HepG2 (cell line): ENCODE results near the gene TMEM80. TPM values are rescaled to one million over a fixed set of nuclear protein-coding genes. Genes with fewer than 3 reads are reported as not detected.
A peak's percentile ranks its signal among the peaks of the same experiment; 100 is the strongest.

Experiments used
- ATF4 ChIP-seq, 2 experiments: fragments of 450-650 bp in 1 of 2; sonication (generic) in 1 of 2; formaldehyde crosslinking; IDR thresholded peaks; 2 replicates each; pipeline versions ENCODE4 v1.5.0 to v1.8.0; 2020 to 2022; ENCODE audit warnings: mild to moderate bottlenecking in 1 of 2, missing genetic modification reagents in 1 of 2
- CHCHD3 ChIP-seq: sonication (generic); formaldehyde crosslinking; IDR thresholded peaks from 2 replicates; pipeline ENCODE4 v1.8.0; 2022; ENCODE audit warnings: mild to moderate bottlenecking, missing genetic modification reagents, moderate library complexity
- ELF3 ChIP-seq: IDR thresholded peaks from 2 replicates; pipeline ENCODE4 v1.6.1; 2016; ENCODE audit warnings: missing genetic modification reagents, missing compliant biosample characterization
- HDAC6 ChIP-seq: fragments of 200-600 bp; sonication (generic); IDR thresholded peaks from 2 replicates; pipeline ENCODE4 v1.7.0; 2017; ENCODE audit warnings: mild to moderate bottlenecking, antibody characterized with exemption, low read length, low read depth
- NCOR1 ChIP-seq: fragments of 200-600 bp; sonication (generic); IDR thresholded peaks from 2 replicates; pipeline ENCODE4 v1.7.0; 2017; ENCODE audit warnings: antibody characterized with exemption, low read length, borderline replicate concordance
- NFIB ChIP-seq: sonication (generic); formaldehyde crosslinking; IDR thresholded peaks from 2 replicates; pipeline ENCODE4 v1.9.0; 2021; ENCODE audit warnings: missing genetic modification reagents, mild to moderate bottlenecking, borderline replicate concordance
- SOX5 ChIP-seq: IDR thresholded peaks from 2 replicates; pipeline ENCODE4 v1.6.1; 2016; ENCODE audit warnings: borderline replicate concordance
- TRIM24 ChIP-seq: sonication (generic); formaldehyde crosslinking; IDR thresholded peaks from 2 replicates; pipeline ENCODE4 v1.8.0; 2022; ENCODE audit warnings: mild to moderate bottlenecking, missing genetic modification reagents
- ZNF101 ChIP-seq: sonication (generic); formaldehyde crosslinking; IDR thresholded peaks from 2 replicates; pipeline ENCODE4 v1.4.0; 2020; ENCODE audit warnings: mild to moderate bottlenecking, low read depth, missing genetic modification reagents, borderline replicate concordance
- ZNF207 ChIP-seq: fragments of 450-650 bp; IDR thresholded peaks from 2 replicates; pipeline ENCODE4 v1.6.1; 2016; ENCODE audit warnings: antibody characterized with exemption, borderline replicate concordance
- ZNF335 ChIP-seq: sonication (generic); formaldehyde crosslinking; IDR thresholded peaks from 2 replicates; pipeline ENCODE4 v1.4.0; 2020; ENCODE audit warnings: missing genetic modification reagents
- ZNF34 ChIP-seq: sonication (generic); formaldehyde crosslinking; IDR thresholded peaks from 2 replicates; pipeline ENCODE4 v1.4.0; 2020; ENCODE audit warnings: mild to moderate bottlenecking, missing genetic modification reagents, borderline replicate concordance
- ZNF558 ChIP-seq: sonication (generic); formaldehyde crosslinking; IDR thresholded peaks from 2 replicates; pipeline ENCODE4 v1.9.0; 2022; ENCODE audit warnings: mild to moderate bottlenecking, missing genetic modification reagents, borderline replicate concordance
- ZNF609 ChIP-seq: sonication (generic); formaldehyde crosslinking; IDR thresholded peaks from 2 replicates; pipeline ENCODE4 v1.4.0; 2020; ENCODE audit warnings: mild to moderate bottlenecking, missing genetic modification reagents, borderline replicate concordance
- ZNF788 ChIP-seq: sonication (generic); formaldehyde crosslinking; IDR thresholded peaks from 2 replicates; pipeline ENCODE4 v1.5.0; 2020; ENCODE audit warnings: mild to moderate bottlenecking, missing genetic modification reagents, borderline replicate concordance
- ZNF790 ChIP-seq: sonication (generic); formaldehyde crosslinking; IDR thresholded peaks from 2 replicates; pipeline ENCODE4 v1.8.0; 2022; ENCODE audit warnings: missing genetic modification reagents, mild to moderate bottlenecking, borderline replicate concordance
- polyA plus RNA-seq, 8 experiments: library from polyadenylated mRNA; depleted of rRNA in 3 of 8; stranded (reverse) in 7 of 8; unstranded in 1 of 8; fragments of >200 nt; fragmentation: Illumina TruSeq in 4 of 8; extraction: Trizol in 4 of 8; gene quantifications; 2 replicates each; pipeline versions ENCODE4 v1.2.1 to v1.2.3, GENCODE V29; 2011 to 2016; ENCODE audit warnings: low read depth in 4 of 8, missing spikeins in 1 of 8, mixed read lengths in 1 of 8; ENCODE audit not compliant: insufficient read depth in 1 of 8
- total RNA-seq, 5 experiments: library from RNA; depleted of rRNA; stranded (reverse); fragments of >200 nt; fragmentation: Illumina TruSeq; extraction: Trizol; gene quantifications; 2 replicates each; pipeline ENCODE4 v1.2.3, GENCODE V29; 2016; ENCODE audit warnings: low read depth in 1 of 5
- TF ChIP-seq, protein P1 (sequence below): sonication (generic); formaldehyde crosslinking; conservative IDR thresholded peaks from 2 replicates; pipeline ENCODE4 v1.8.0; 2022; ENCODE audit warnings: mild to moderate bottlenecking, moderate library complexity, missing genetic modification reagents
- TF ChIP-seq, protein P2 (sequence below): sonication (generic); formaldehyde crosslinking; IDR thresholded peaks from 2 replicates; pipeline ENCODE4 v1.5.1; 2020; ENCODE audit warnings: mild to moderate bottlenecking, missing genetic modification reagents

Gene TMEM80
- total and polyA plus RNA-seq, 2 of the 13 experiments (the other 11 are each of a cell fraction or from before 2014, with no cell fraction given): 5.6 to 17.1 TPM

GRCh38 chr11:695538-696248 lies at the start of gene TMEM80 (continued):
- TF ChIP-seq ZNF609 (CRISPR knock-in tag) (no peak), ZNF101 (CRISPR knock-in tag) (no peak), CHCHD3 (CRISPR knock-in tag) (peak; percentile 80; the same call in 1 of the 2 replicates), NFIB (CRISPR knock-in tag) (no peak), ZNF558 (CRISPR knock-in tag) (no peak; the same call in 1 of the 2 replicates), SOX5 (CRISPR knock-in tag) (no peak), ZNF34 (CRISPR knock-in tag) (no peak), ATF4 (CRISPR knock-in tag; IDR thresholded peaks at IDR 0.05) (peak in 1 of 2 experiments; percentile 44; a peak in 1 of 4 replicates), ZNF335 (CRISPR knock-in tag) (no peak), ELF3 (CRISPR knock-in tag) (peak; percentile 29; the same call in 1 of the 2 replicates), ZNF788 (CRISPR knock-in tag) (no peak), HDAC6 (no peak), ZNF790 (CRISPR knock-in tag) (peak; percentile 83; the same call in 1 of the 2 replicates), TRIM24 (CRISPR knock-in tag) (no peak), NCOR1 (no peak), ZNF207 (no peak)
- TF ChIP-seq, protein P1, sequence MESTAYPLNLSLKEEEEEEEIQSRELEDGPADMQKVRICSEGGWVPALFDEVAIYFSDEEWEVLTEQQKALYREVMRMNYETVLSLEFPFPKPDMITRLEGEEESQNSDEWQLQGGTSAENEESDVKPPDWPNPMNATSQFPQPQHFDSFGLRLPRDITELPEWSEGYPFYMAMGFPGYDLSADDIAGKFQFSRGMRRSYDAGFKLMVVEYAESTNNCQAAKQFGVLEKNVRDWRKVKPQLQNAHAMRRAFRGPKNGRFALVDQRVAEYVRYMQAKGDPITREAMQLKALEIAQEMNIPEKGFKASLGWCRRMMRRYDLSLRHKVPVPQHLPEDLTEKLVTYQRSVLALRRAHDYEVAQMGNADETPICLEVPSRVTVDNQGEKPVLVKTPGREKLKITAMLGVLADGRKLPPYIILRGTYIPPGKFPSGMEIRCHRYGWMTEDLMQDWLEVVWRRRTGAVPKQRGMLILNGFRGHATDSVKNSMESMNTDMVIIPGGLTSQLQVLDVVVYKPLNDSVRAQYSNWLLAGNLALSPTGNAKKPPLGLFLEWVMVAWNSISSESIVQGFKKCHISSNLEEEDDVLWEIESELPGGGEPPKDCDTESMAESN (CRISPR knock-in tag): peak; percentile 89
- TF ChIP-seq, protein P2, sequence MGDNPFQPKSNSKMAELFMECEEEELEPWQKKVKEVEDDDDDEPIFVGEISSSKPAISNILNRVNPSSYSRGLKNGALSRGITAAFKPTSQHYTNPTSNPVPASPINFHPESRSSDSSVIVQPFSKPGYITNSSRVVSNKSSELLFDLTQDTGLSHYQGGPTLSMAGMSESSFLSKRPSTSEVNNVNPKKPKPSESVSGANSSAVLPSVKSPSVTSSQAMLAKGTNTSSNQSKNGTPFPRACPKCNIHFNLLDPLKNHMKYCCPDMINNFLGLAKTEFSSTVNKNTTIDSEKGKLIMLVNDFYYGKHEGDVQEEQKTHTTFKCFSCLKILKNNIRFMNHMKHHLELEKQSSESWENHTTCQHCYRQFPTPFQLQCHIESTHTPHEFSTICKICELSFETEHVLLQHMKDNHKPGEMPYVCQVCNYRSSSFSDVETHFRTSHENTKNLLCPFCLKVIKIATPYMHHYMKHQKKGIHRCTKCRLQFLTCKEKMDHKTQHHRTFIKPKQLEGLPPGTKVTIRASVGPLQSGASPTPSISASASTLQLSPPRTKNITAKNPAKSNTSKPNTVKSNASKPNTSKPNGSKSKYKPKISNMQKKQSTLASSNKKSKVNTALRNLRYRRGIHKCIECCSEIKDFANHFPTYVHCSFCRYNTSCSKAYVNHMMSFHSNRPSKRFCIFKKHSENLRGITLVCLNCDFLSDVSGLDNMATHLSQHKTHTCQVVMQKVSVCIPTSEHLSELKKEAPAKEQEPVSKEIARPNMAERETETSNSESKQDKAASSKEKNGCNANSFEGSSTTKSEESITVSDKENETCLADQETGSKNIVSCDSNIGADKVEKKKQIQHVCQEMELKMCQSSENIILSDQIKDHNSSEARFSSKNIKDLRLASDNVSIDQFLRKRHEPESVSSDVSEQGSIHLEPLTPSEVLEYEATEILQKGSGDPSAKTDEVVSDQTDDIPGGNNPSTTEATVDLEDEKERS (CRISPR knock-in tag): no peak
